Ishikawa (cell line): ENCODE data around the gene KAT2B.

Experiments
- CEBPB ChIP-seq: IDR thresholded peaks from 2 replicates; pipeline ENCODE4 v1.6.1; 2012
- CREB1 ChIP-seq: IDR thresholded peaks from 2 replicates; pipeline ENCODE4 v1.6.1; 2012; ENCODE audit warnings: low read depth
- EGR1 ChIP-seq: IDR thresholded peaks from 2 replicates; pipeline ENCODE4 v1.6.1; 2012
- EP300 ChIP-seq: IDR thresholded peaks from 2 replicates; pipeline ENCODE4 v1.6.1; 2012; ENCODE audit warnings: borderline replicate concordance
- MAX ChIP-seq: IDR thresholded peaks from 2 replicates; pipeline ENCODE4 v1.6.1; 2012
- NFIC ChIP-seq: IDR thresholded peaks from 2 replicates; pipeline ENCODE4 v1.6.1; 2012
- REST ChIP-seq: IDR thresholded peaks from 2 replicates; pipeline ENCODE4 v1.6.1; 2012; ENCODE audit warnings: low read depth, mild to moderate bottlenecking
- TAF1 ChIP-seq: IDR thresholded peaks from 2 replicates; pipeline ENCODE4 v1.6.1; 2012; ENCODE audit warnings: low read depth, mild to moderate bottlenecking
- TCF12 ChIP-seq: IDR thresholded peaks from 2 replicates; pipeline ENCODE4 v1.6.1; 2012; ENCODE audit warnings: low read depth
- TEAD4 ChIP-seq: IDR thresholded peaks from 2 replicates; pipeline ENCODE4 v1.6.1; 2012
- YY1 ChIP-seq: IDR thresholded peaks from 2 replicates; pipeline ENCODE4 v1.6.1; 2012; ENCODE audit warnings: low read depth

- no peak for TF ChIP-seq NFIC
- TF ChIP-seq CREB1: no peak
- no peak for TF ChIP-seq EP300
- TF ChIP-seq TAF1: no peak
- no peak for TF ChIP-seq REST
- TF ChIP-seq YY1: no peak
- no peak for TF ChIP-seq MAX
- TF ChIP-seq TEAD4: no peak
- no peak for TF ChIP-seq EGR1
- TF ChIP-seq CEBPB: no peak
- TF ChIP-seq TCF12: no peak
These were observed 56.8 kb downstream of the KAT2B start for GRCh38 chr3:20097015-20097414.
